D341Med (cell line): Measurements from ENCODE around the gene SETD3.

ENCODE experiments used
- DNase-seq: peaks from one replicate; pipeline ENCODE4 v3.0.0; 2012; ENCODE audit warnings: low spot score

SETD3 gene

GRCh38 chr14:99516871-99517642 is 36.4 kb upstream of the SETD3 start:
- no peak for DNase-seq

- no peak for DNase-seq
Observed at GRCh38 chr14:99516156-99516870, 35.7 kb upstream of the SETD3 start.

- DNase-seq = no peak
Observed at GRCh38 chr14:99515301-99516155, 34.9 kb upstream of the SETD3 start.

- DNase-seq = peak; percentile 21
Observed at GRCh38 chr14:99514552-99515300, 34.1 kb upstream of the SETD3 start.

- peak; percentile 32 for DNase-seq
Observed at GRCh38 chr14:99513946-99514551, 33.4 kb upstream of the SETD3 start.

- DNase-seq = peak; percentile 25
Observed at GRCh38 chr14:99513183-99513694, 32.6 kb upstream of the SETD3 start.

GRCh38 chr14:99512571-99513182 is 32.0 kb upstream of the SETD3 start:
- no peak for DNase-seq

GRCh38 chr14:99512110-99512449 is 31.4 kb upstream of the SETD3 start:
- DNase-seq = no peak

GRCh38 chr14:99511421-99512109 is 30.9 kb upstream of the SETD3 start:
- DNase-seq = peak; percentile 36

- peak; percentile 32 for DNase-seq
Observed at GRCh38 chr14:99510556-99511139, 30.0 kb upstream of the SETD3 start.

- peak; percentile 40 for DNase-seq
Observed at GRCh38 chr14:99509871-99510555, 29.4 kb upstream of the SETD3 start.

GRCh38 chr14:99508896-99509629 is 28.4 kb upstream of the SETD3 start:
- peak; percentile 43 for DNase-seq

GRCh38 chr14:99507860-99508640 is 27.4 kb upstream of the SETD3 start:
- peak; percentile 29 for DNase-seq

- DNase-seq = no peak
Observed at GRCh38 chr14:99506276-99506675, 25.6 kb upstream of the SETD3 start.

- DNase-seq = no peak
Observed at GRCh38 chr14:99505089-99505488, 24.4 kb upstream of the SETD3 start.

GRCh38 chr14:99503848-99504453 is 23.3 kb upstream of the SETD3 start:
- no peak for DNase-seq

- no peak for DNase-seq
Observed at GRCh38 chr14:99502989-99503421, 22.3 kb upstream of the SETD3 start.
